Cerebellar cortex (tissue), 1 donor: ENCODE data around the gene ZNF189.
A peak's percentile ranks its signal among the peaks of the same experiment; 100 is the strongest.

ENCODE experiments used
- DNase-seq: peaks from one replicate; pipeline ENCODE4 v3.0.0-alpha.2; 2015; ENCODE audit warnings: low spot score

ZNF189 gene

DNA sequence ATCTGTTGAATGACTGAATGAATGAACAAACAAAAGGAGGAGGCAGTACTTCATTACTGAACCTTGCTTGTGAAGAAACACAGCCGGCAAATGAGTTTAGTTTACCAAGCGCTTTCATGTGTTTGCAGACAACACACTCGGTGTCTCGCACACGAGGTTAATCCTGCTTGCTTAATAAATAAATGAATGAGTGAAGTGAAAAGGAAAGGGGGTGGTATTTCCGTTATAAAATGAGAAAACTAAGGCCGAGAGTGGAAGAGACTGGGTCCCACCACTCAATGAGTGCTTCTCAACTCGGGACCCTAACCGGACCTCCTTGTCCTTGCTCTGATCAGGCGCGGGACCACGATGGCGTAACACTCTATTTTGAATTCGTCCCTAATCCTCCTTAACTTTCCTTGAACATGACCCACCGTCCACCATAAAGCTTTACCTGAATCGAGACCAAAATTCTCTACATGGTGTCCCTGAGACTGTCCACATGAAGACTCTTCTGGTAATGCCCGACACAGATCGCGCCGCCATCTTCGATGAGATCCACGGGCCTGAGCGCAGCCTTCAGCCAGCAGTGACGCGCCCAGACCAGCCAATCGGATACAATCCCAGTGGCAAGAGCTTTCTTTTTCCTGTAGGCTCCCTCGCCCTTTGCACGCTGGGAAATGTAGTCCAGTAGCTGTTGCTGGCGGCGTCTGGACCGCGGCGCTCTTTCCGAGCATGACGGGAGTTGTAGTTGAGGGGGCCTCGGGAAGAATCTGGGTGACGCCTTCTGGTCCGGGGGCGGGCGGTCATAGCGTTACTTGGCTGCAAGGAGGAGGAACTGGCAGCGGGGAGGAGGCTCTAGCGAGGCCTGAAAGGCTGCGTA is at the start of gene ZNF189, which contains the start of gene MRPL50:
Gene ZNF189, plus strand, starts transcription at position 784 of the 862 bp plus-strand sequence. CDS start 306 bp downstream, outside the sequence.
Gene MRPL50, minus strand, starts transcription at position 551 of the 862 bp plus-strand sequence. Its CDS starts 26 bp downstream, at position 525.
- peak; percentile 100 for DNase-seq

DNA sequence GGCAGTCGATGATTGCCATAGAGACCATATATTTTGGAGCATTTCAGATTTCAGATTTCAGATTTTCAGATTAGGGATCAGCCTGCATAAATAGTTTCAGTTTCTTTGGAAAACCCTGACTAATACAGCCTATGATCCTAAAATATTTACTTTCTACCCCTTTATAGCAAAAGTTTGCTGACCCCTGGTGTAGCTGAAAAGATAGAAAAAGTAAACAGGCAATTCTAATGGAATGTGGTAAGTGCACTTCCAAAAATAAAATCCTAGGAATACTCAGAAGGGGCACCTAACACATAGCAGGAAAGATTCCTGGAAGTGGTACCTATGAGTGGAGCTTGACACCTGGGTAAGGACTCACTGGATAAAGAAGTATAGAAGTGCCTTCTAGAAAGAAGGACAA is 48.4 kb upstream of the ZNF189 start:
- DNase-seq: no peak

DNA sequence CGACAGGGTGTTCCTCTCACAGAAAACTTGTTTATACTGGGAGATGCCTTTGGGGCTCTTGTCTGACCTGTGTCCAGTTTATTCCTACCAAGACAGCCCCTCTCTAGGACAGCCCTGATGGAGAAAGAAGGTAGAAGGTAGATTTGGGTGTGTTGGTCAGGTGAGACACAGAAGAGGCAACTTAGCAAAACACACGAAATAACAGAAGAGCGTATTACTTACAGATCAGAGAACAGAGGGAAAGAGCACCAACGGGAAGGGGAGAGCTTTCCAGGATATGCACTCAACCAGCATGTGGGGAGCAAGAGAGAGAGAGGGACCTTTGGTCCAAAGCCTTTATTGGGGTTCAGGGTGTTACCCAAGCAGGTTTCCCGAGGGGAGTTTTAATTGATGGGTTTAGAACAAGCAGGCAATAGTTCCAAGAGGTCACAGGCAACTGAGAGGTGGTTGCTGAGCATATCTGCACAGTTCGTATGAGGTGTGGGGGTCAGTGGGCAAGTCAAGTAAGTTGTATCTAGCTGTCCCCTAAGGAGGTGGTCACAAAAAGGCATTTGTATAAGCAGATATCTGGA is 45.7 kb upstream of the ZNF189 start:
- DNase-seq: no peak

DNA sequence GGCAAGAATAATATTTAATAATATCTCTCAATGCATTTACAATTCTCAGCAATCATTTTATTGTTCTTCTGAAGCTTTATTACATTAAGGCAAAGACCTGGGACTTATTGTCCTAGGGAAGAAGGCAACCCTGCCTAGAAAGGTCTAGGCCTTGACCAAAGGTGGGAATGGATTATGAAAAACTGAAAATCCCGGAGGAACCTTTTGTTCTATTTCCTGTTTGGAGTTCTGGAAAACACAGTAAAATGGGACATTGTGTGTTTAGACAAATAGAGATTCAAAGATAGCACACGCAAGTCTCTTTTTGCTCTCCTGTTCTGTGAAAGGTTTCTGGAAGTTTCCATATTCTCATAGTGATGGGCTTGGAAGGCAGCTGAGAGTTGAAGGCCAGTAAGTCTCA is 45.0 kb upstream of the ZNF189 start:
- DNase-seq: no peak

DNA sequence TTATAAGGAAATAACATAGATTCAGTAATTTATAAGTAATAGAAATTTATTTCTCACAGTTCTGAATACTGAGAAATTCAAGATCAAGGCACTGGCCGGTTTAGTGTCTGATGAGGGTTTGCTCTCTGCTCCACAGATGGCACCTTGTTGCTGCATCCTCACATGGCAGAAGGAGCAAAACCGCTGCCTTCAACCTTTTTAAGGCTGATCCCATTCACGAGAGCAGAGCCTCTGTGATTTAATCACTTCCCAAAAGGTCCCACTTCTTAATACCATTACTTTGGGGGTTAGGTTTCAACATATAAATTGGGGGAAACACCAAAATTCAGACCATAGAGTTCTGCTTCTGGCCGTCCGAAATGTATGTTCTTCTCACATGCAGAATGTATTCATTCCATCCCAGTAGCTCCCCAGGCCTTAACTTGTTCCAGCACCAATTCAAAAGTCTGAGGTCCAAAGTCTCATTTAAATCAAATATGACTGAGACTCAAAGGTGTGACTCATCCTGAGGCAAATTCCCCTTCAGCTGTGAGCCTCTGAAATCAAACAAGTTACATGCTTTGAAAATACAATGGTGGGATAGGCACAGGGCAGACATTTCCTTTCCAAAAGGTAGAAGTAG is 44.4 kb upstream of the ZNF189 start:
- DNase-seq: no peak

DNA sequence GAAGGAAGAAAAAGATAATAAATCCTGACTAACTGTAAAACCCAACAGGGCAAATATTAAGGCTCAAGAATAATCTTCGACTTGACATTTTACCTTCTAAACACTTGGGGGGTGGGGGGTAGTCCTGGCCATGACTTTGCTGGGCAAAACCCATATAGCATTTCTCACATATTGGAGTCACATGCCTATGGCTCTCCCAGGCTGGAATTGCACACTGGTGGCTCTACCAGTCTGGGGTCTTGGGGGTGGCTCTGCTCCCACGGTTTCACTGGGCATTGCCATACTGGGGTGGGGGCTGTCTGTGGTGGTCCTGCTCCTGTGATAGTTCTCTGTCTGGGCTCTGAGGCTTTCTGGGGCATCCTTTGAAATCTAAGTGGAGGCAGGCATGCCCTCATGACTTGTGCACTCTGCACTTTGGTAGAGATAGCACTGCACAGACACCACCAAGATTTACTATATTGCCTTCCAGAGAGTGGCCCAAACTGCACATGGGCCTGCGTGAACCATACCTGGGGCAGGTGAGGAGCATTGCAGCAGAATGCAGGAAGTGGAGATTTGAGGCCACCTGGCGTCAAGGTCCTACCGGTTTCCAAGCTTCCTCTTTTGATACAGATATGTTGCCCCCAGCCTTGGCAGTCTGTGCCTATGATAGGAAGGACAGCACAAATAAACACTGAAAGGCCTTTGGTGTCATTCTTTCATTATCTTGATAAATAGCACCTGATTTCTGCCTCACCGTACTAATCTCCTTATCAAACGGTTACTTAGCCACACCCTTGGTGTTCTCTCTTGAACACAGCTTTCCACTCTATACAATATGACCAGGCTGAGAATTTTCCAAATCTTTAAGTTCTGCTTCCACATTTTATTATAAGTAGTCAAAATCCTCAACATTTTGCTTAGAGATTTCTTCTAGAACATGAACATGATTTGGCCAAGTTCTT is 43.6 kb upstream of the ZNF189 start:
- no peak for DNase-seq

DNA sequence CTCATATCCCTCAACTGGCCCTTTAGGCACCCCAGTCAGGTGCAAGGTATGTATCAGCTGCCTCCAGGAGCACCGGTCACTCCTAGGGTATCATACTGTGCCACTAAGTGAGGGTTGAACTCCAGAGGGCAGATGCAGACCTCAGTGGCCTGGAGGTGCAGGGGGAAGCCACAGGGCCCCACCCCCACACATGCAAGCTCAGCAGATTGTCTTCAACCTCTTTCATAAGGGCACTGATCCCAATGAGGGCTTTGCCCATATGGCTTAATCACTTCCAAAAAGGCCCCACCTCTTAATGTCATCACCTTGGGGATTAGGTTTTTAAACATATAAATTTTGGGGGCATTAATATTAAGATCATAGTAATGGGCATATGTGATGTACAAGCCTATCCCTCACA is 42.0 kb upstream of the ZNF189 start:
- DNase-seq: no peak

DNA sequence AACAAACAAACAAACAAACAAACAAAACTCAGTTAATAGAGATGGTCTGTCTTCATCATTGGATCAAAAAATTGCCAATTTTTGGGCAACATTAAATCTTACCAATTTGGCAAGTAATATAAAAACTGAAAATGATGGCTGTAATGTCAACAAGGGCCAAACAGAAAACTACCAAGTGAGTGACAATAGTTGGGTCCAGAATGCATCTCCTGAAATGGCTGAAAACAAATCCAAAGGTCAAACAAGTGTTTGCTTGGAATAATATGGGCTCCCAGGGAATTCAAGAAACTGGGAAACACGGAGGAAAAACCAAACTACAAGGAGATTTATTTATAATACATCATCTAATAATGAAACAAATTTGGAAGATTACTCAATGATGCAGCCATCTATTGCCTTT is 39.0 kb upstream of the ZNF189 start:
- no peak for DNase-seq

DNA sequence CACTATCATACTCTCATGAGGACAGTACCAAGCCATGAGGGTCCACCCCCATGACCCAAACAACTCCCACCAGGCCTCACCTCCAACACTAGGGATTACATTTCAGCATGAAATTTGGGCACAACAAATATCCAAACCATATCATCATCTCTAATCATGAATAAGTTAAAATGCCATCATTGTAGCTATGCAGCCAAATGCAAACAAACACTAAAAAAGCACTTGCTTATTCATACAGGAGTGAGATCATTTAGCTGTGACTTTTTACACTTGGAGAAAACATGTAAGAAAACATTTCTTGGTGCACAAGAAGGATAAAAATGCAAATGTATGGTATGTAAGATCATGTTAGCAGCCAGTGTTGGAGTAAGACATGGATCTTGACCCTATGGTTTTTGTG is 38.0 kb upstream of the ZNF189 start:
- DNase-seq: no peak

DNA sequence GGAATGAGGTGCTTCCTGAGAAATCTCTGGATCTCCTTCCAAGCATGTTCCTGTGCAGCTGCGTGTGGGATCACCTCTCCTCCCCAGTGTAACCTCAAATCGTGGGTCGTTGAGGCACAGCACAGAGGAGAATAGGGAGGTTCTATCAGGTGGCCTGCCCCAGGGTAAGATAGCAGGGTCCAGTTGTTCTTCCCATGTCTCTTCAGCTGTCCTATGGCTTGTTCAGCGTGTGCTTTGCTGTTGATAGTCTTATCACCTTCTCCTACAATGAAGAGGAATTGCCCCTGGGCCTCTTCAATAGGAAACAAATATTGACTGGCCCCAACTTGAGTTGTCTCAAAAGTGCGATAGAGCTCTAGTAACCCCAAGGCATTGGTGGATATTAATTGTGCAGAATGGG is 36.2 kb upstream of the ZNF189 start:
- DNase-seq: no peak

DNA sequence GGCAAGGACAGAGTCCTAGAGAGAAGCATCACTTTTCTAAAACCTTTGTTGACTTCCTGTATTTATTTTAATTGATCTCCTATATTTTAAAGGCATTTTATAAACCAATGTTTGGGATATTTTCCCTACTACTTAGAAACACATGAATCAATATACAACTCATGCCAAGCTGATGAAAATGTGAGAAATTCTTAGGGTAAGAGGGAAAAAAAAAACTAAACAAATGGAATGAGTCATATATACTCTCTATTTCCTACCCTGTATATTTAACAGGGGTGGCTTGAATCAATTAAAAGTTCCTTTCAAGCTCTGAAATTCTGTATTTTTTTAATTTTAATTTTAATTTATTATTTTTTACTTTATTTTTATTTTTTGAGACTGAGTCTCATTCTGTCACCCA is 33.5 kb upstream of the ZNF189 start:
- no peak for DNase-seq

DNA sequence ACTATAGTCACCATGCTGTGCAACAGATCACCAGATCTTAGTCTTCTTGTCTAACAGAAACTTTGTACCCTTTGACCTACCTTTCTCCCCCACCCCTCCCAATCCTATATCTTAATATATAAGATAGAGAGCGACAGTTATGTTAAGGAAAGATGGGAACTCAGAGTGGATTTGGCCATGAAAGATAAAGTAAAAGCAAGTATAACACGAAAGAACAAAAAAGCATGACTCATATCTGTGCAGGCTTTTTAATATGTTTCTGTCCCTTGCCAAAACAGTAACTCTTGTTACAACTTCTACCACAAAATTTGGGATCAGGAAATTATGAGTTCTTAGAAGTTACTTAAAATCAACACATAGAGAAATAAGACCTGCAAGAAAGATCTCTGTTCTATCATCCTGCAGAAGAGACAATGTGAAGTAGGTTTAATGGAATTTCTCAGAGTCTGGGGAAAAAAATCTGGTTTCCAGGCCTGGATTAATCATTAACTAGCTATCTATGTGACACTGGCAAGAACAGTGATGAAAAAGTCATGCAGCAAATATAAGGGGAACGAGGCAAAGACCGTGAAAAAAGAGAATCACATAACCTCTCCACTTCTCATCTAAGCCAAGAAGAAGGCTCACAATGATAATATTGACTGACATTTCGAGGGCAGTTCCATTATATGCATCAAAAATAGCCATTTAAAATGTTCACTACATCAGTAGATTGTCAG is 32.5 kb upstream of the ZNF189 start:
- DNase-seq: no peak

DNA sequence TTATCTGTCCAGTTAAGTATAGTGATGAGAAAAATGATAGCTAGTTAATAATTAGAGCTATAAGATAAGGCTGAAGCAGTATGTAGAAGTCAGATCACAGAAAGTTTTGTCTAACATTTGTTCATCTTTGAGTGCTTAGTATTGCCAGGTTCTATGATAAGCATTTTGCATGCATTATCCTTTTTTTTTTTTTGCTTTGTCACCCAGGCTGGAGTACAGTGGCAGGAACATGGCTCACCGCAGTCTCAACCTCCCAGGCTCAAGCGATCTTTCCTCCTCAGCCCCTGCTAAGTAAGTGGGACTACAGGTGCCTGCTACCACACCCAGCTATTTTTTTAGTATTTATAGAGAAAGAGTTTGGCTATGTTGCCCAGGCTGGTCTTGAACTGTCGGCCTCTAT is 31.3 kb upstream of the ZNF189 start:
- no peak for DNase-seq

DNA sequence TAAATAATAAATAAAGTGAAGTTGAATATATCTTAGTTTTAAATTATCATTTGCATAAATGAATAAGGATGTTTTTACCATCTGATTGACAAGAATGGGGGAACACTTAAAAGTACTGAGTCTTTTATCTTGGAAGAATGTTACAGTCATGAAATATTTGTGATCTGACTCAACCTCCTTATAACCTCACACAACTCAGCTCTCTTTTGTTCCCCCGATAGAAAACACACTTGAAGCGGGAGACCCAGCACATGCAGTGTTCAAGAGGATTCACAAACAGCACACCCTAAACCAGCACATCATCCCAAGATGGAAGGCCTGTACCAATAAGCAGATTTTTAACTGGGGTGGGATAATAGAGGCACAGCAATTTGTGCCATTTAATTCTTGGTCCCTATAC is 29.4 kb upstream of the ZNF189 start:
- no peak for DNase-seq

DNA sequence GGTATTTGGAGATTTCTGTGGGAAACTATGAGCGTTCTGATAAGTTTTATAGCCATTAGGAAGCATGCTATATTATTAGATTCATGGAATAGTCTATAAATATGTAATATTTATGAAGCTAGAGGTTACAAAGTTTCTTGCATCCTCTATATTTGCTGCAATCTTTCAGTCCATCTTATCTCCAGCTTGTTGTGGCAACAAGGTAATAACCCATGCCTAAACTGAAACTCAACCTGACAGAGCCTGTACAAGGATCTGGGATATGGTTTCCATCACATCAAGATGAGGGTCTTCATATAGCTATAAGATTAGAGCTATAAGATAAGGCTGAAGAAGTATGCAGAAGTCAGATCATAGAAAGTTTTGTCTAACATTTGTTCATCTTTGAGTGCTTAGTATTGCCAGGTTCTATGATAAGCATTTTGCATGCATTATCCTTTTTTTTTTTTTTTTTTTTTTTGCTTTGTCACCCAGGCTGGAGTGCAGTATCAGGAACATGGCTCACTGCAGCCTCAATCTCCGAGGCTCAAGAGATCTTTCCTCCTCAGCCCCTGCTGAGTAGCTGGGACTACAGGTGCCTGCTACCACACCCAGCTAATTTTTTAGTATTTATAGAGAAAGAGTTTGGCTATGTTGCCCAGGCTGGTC is 28.6 kb upstream of the ZNF189 start:
- DNase-seq: no peak

DNA sequence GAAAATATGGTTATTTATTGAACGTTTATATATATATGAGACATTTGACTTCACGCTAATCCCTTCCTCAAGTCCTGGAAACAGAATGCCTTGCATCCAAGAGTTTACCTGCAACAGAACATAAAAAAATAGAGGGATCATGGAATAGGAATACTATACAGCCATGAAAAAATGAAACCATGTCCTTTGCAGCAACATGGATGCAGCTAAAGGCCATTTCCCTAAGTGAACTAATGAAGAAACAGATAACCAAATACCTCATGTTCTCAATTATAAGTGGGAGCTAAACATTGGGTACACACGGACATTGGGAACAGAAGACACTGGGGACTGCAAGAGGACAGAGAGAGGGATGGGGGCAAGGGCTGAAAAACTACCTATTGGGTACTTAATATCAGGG is 26.8 kb upstream of the ZNF189 start:
- DNase-seq: no peak

DNA sequence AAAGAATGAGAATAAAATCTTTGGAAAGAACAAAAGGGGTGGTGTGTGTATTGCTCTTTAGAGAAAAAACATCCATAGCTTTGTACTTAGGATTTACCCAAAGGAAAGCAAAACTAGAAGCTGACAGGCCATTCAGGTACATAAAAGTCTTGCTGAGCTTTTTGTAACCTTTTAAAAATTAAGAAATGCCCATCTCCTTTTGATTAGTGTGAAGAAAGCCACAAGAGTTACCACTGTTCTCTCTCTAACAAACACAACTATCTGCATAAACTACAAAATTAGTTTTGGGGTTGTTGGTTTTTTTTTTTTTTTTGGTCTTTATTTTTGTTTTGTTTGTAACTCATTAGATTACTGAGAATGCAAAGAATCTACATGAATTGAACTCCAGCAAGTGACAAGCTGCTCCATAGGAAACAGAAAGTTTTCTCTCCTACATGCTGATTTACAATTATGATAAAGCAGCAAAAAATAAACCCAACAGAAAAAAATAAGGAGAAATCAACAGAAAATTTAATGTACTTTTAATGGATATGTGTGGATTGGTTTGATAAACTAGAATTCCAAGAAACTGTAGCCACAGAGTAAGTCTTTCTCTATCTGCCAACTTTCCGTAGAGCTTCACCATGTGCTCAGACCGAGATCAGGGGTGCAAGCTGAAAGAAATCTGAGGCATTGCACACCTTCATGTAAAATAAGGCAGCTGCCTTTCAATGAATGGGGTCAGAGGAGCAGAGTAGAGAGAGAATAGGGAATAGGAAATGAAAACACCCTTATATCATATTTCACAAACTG is 26.1 kb upstream of the ZNF189 start:
- DNase-seq: no peak

DNA sequence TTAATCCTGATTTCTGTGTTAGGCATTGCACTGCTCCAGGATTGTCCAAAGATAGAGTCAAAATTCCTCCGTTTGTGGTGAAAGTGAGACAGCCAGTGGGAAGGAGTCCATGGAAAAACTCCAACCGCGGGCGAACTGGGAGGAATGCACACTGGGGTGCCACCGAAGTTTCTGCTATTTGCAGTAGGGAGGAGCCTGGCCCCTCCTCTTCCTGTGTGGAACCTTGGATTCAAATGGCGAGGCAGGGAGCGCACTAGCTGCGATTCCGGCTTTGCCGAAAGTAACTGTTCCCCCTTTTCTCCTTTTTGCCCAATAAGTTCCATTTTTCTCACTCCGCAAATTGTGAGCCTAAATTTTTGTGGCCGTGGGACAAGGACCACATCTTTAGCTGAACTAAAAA is 23.1 kb upstream of the ZNF189 start:
- no peak for DNase-seq

DNA sequence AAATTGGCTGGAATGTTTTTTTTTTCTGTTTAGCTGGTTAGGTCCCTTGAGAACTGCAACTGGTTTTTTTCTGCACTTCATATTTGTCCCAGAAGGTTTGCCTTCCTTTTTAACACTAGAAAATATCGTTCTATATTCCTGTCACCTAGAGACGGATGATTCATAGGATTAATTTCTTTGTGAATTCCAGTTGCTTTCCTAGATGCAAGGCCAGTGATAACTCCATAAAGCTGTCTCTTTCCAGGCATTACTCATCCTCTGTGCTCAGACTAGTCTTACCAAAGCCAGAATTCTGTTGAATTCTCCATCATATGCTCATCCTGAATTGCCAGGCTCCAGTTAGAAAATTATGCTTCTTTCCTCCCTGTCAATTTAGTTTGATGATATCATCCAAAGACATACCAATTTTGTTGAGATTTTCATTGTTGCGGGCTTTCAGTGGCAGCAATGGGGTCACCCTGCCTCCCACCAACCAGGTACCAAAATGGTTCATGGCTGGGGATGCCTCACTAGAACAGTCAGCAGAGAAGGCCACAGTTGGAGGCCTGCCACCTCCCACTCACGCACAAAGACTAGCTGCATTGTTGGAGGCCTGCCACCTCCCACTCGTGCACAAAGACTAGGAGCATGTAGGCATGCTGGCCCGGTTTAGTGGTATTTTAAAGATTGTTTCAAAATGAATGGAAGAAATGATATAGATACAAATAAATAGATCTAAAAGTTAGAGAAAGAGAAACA is 22.4 kb upstream of the ZNF189 start:
- DNase-seq: no peak
